ENCODE measurements around the gene SLC25A45.
A peak's percentile ranks its signal among the peaks of the same experiment; 100 is the strongest.

Gene SLC25A45
- 12.3 to 13.7 reads per million in 2 donors for total RNA-seq

GRCh38 chr11:65382033-65382803 lies at the start of gene SLC25A45:
TSS of gene SLC25A45 (minus strand) at chr11:65382646. CDS start at chr11:65381951, 695 bp downstream.
- DNase-seq, result peak; percentile 77

GRCh38 chr11:65431451-65432099 lies 49.1 kb upstream of the SLC25A45 start:
- no peak for DNase-seq

GRCh38 chr11:65430406-65431217 lies 48.2 kb upstream of the SLC25A45 start:
- no peak for DNase-seq

GRCh38 chr11:65429724-65430405 lies 47.4 kb upstream of the SLC25A45 start:
- no peak for DNase-seq

GRCh38 chr11:65429068-65429681 lies 46.7 kb upstream of the SLC25A45 start:
- DNase-seq, result no peak

GRCh38 chr11:65428578-65429067 lies 46.2 kb upstream of the SLC25A45 start:
- no peak for DNase-seq

- DNase-seq, result no peak
Observed at GRCh38 chr11:65427691-65428577, 45.5 kb upstream of the SLC25A45 start.

- no peak for DNase-seq
Observed at GRCh38 chr11:65426839-65427690, 44.6 kb upstream of the SLC25A45 start.

- no peak for DNase-seq
Observed at GRCh38 chr11:65425971-65426838, 43.8 kb upstream of the SLC25A45 start.

GRCh38 chr11:65425105-65425970 lies 42.9 kb upstream of the SLC25A45 start:
- no peak for DNase-seq

- no peak for DNase-seq
Observed at GRCh38 chr11:65424205-65425104, 42.0 kb upstream of the SLC25A45 start.

GRCh38 chr11:65423516-65424204 lies 41.2 kb upstream of the SLC25A45 start:
- no peak for DNase-seq

- DNase-seq, result peak; percentile 60
Observed at GRCh38 chr11:65422633-65423515, 40.4 kb upstream of the SLC25A45 start, which contains the start of gene NEAT1. TSS of gene NEAT1 (plus strand) at chr11:65422798.

GRCh38 chr11:65421794-65422632 lies 39.6 kb upstream of the SLC25A45 start:
- DNase-seq, result peak; percentile 90
